Measurements from ENCODE around the gene YWHAH.
"Not testable (repeated sequence)": the region's sequence is repeated elsewhere in the genome, so short reads cannot be mapped to it uniquely, and the experiment has no call there.

YWHAH gene

DNA sequence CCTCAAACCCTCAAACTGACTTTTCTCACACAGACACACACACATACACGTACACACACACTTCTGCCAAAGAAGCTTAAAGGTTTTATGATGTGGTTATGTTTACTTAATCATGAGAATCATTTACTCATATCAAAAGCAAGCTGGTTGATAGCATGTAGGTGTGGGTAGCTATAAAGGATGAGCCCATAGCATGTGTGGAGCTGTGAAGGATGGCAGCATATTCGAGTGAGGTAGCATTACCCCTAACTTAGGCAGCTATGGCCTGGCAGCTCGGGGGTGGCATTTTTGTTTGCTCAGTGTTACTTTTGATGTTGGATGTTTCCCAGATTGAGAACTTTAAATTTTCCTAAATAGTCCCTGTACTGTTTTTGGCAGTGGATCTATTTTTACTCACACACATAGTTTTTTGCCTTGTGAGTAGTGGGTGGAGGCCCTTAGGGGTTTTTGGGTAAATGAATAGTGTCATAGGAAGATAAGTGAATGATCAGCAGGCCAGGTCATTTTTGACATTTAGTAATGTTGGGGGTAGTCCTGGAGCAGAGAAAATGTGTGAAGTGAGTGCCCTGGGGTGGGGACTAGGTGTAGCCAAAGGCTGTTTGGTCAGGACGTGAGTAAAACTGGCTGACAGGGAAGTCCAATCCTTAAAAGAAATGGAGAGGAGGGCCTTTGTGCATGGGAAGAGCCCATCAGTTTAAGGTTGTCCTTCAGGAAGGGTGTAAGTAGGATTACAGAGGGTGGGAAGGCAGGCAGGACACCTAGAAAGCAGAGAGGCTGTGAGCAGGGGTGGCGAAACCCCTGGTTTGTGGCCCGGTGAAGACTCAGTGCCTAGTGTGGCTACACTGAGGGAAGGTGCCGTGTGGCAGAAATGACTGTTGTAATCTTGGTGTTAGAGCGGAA is 7.1 kb downstream of the YWHAH start:
- DNase-seq, result no peak

DNA sequence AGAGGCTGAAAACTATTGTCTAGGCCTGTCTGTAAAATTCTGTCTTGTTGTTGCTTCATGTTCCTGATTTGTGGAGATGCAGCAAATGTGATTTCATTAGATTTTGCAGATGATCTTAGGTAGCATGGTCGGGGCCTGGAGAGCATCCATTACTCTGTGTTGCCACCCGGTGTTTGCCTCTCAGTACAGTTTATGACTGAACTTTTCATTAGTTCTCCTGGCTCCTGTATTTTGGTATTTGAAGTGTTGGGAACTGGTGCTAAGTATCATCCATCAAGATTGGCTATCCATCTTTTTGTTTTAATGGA is 7.7 kb downstream of the YWHAH start:
- DNase-seq, result no peak

- DNase-seq, result no peak
Measured at GRCh38 chr22:31952472-31952871, 8.1 kb downstream of the YWHAH start.

DNA sequence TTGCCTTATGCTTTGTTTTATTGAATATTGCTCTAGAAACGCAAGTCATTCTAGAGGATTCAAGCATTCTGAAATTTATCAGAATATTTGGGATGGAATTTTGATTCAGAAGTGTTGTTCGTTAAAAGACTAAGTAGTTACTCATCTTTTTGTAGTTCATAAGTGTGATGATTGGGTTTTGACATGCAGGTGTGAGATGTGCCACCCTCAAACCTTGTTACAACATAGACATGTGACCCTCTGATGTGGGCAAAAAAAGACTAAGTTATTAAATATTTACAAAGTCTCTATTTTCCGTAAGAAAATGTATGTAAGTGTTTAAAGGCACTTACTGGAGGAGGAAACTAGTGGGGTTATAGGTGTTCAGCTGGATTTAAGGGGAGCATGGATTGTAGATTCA is 8.9 kb downstream of the YWHAH start:
- DNase-seq, result no peak

DNA sequence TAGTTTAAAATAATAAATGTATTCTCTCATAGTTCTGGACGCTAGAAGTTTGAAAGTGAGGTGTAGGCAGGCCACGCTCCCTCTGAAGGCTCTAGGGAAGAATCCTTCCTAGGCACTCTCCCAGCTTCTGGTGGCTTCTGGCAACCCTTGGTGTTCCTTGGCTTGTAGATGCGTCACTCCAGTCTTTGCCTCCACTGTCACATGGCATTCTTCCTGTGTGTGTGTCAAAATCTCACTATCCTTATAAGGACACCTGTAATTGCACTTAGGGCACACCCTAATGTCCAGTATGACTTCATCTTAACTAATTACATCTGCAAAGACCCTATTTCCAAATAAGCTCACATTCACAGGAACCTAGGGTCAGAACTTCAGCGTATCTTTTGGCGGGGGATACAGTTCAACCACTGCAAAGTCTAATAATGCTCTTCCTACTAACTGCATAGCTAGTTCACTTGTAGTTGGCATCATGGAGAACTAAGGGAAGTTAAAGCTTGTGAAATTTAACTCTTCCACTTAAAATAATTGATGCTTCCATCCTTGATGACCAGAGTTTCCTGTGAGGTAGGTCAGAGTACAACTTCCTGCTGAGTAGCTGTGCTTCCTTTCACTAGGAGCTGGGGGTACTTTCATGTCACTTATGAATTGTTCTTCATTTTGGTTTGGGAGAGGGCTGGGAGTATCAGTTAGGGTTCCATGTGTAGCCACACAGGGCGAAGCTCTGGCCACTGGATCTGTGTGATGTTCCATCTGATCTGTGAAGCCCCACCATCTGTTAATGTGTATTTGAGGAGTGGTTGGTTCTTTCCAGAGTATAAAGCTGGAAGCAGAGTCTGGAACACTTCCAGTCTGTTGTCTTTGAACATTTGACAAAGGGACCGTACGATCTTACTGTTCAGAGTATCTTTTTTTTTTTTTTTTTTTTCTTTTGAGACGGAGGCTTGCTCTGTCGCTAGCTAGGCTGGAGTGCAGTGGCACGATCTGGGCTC is 10.5 kb downstream of the YWHAH start:
- DNase-seq, result no peak

DNA sequence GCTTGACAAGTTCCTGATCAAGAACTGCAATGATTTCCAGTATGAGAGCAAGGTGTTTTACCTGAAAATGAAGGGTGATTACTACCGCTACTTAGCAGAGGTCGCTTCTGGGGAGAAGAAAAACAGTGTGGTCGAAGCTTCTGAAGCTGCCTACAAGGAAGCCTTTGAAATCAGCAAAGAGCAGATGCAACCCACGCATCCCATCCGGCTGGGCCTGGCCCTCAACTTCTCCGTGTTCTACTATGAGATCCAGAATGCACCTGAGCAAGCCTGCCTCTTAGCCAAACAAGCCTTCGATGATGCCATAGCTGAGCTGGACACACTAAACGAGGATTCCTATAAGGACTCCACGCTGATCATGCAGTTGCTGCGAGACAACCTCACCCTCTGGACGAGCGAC is 12.0 kb downstream of the YWHAH start:
- no peak for DNase-seq

DNA sequence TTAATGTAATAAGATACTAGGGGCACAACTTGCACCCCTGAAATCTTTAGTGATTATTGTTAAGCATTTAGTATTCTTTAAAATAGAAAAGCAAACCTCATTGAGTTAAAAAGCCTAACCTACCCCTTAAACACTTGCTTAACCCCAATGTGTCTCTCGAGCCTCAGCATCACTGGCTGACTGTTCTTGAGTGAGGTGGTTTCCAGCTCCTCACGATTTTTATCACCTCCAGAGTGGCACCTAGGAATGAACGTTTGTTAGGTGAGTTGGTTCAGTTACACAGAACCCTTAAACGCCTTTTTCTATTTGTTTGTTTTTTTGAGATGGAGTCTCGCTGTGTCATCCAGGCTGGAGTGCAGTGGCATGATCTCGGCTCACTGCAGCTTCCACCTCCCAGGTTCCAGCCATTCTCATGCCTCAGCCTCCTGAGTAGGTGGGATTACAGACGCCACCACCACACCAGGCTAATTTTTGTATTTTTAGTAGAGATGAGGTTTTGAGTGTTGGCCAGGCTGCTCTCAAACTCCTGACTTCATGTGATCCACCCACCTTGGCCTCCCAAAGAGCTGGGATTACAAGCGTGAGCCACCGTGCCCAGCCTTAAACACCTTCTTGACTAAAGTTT is 13.7 kb downstream of the YWHAH start:
- no peak for DNase-seq

DNA sequence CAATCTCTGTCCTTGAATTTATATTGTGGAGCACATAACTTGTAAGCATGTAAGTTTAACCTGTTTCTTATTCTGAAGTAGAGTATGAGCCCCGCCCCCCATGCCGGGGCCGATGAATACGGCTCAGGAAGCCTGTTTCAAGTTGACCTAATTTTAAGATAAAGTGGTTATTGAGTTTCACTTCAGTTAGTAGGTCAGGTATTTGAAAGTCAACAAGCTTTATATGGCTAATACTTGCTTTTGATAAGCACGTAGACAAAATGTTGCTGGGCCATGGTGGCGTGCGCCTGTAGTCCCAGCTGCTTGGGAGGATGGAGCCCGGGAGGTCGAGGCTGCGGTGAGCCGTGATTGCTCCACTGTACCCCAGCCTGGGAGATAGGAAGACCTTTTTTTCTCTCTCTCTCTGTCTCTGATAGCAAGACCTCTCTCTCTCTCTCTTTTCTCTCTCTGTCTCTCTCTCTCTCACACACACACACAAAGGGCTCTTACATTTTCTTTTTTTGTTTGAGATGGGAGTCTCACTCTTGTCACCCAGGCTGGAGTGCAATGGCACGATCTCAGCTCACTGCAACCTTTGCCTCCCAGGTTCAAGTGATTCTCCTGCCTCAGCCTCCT is 14.4 kb downstream of the YWHAH start:
- DNase-seq, result no peak

- no peak for DNase-seq
Measured at GRCh38 chr22:31960767-31961166, 16.4 kb downstream of the YWHAH start.

DNA sequence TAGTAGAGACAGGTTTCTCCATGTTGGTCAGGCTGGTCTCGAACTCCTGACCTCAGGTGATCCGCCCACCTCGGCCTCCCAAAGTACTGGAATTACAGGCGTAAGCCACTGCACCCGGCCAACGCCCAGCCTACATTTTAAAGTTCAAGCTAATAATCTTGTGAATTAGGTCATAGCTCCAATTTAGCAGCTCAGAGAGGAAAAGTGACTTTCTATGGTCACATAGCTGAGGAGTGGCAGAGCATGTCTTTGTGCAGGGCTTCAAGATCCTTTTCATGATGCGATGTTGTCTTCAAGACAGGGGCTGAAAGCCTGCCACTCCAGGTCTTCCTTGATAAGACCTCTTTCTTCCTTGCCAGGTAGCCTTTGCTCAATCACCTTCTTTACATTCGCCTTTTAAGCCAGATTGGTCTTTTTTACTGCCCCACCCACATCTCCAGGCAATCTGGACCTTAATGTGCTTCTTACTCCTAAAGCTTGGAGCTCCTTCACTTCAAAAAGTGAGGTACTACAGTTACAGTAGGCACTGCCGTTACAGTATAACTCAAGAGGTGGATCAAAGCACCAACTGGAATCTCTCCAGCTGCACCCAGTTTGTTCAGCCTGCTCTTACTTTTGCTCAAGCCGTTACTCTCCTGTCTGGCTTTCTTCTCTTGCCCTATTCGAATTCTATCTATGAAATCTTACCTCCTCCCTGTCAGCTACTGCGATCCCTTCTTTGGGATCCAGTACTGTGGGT is 18.2 kb downstream of the YWHAH start:
- DNase-seq, result no peak

DNA sequence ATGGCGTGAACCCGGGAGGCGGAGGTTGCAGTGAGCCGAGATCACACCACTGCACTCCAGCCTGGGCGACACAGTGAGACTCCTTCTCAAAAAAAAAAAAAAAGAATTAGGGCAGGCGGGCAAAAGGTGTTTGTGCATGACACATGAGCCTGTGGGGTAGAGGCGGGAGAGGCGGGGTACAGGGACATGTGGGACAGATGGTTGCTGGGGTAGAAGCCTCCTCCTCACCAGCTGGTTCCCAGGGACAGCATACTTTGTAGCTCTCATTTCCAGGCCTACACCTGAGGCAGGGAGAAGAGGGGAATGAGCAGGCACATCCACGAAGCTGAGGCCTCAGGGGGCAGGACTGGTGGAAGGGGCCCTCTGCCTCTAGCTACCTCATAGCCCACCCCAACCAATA is 23.7 kb downstream of the YWHAH start:
- no peak for DNase-seq

DNA sequence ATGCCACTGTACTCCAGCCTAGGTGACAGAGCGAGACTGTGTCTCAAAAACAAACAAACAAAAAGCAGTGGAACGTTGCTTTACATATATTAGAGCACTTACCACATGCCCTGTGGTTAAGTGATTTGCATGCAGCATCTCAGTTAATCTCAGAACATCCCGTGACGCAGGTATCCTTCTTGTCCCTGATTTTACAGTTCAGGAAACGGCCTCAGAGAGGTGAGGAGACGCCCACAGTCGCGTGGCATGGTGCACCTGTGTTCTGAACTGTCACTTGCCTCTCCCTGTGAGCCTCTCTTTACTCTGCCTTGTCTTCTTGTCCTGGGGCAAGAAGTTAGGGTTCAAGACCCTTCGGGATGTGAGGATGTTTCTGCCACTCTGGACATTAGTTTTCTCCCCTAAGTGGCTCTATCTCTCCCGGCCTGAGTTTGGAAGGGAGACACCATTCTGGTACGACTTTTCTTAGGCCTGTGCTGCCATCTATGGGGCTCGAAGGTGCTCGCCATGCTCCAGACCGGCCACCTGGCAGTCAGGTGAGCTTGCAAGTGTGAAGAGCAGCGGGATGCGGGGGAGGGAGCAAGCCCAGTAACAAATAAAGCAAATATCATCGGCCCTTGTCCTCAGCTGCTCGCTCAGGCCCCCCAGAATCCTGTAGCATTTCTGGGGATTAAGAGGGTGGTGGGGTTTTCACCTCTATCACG is 25.6 kb downstream of the YWHAH start:
- DNase-seq, result peak; percentile 51

DNA sequence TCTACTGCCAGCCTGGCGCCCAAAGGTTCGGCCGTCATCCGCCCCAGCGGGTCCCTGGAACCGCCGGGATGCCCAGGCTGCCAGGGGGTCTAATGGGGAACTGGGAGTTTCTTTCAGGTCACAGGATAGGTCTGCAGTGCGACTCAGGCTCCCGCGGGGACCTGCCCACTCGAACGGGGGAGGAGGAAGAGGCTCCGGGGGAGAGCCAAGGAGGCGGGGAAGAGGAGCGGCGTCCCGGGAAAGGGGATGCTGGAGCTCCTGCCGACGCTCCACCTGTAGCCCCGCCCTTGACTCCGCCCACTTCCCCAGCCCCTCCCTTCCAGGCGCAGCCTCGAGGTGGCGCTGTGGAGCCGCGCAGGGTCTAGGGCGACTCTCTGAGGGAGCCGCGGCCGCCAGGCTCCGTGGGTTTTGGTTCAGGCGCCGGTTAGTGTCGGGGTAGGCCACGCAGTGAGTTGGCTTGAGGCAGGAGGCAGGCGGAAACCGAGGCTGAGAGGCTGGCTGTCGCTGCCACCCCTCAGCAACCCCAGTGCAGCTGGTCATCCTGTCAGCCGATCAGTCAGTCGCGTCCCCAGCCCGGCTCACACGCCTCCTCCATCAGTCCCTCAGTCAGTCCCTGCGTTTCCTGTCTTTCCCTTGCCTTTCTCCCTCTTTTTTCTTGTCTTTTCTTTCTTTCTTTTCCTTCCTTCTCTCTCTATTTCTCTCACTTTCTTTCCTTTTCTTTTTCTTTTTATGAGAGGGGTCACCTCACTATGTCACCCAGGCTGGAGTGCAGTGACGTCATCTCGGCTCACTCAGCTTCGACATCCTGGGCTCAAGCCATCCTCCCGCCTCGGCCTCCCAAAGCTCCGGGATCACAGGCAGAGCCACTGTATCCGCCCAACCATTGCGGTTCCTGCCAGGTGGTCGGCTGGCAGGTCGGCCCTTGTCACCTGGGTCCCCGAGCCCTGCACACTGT is 26.4 kb downstream of the YWHAH start:
- peak; percentile 31 for DNase-seq

- DNase-seq, result no peak
Measured at GRCh38 chr22:31972180-31972579, 27.8 kb downstream of the YWHAH start.

DNA sequence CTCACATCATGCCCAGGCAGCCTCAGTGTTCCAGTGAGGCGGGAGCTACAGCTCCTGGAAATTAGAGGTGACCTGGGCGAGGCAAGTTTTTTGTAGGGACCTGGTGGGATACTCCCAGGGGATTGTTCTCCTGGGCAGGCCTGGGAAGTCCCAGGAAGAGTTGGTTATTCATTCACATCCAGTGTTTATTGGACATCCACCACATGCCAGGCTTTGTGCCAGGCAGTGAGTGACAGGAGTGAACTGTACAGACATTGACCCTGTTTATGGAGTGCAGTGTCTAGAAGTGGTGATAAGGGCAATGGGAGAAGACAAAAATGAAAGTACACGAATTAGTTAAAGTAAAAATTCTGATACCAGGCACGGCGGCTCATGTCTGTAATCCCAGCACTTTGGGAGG is 29.4 kb downstream of the YWHAH start:
- no peak for DNase-seq

DNA sequence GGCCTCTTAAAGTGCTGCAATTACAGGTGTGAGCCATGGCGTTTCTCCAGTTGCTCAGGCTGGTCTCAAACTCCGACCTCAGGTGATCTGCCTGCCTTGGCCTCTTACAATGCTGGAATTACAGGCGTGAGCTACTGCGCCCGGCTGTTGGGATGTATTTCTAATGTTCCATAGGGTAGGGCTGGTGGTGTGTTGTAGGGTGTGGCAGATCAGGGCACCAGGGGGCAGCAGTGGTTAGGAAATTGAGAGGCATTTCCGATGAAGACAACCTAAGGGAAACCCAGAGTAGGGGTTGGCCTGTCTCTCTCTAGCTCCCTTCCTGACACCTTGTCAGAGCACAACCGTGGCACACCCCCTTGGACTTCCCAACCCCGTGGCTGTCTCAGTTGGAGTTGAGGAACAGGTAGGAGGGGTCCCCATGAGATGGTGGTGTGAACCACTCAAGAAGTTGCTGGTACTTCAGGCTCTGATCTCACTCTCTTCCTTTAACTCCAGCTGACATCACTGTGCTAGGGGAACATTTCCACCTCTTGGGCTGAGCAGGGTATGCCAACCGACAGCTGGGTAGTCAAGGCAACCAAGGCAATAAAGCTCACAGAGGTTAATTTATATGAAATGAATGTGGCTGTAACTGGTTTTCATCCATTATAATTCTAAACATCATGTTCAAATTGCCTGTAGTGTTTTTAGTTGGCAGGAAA is 33.0 kb downstream of the YWHAH start:
- peak; percentile 29 for DNase-seq

DNA sequence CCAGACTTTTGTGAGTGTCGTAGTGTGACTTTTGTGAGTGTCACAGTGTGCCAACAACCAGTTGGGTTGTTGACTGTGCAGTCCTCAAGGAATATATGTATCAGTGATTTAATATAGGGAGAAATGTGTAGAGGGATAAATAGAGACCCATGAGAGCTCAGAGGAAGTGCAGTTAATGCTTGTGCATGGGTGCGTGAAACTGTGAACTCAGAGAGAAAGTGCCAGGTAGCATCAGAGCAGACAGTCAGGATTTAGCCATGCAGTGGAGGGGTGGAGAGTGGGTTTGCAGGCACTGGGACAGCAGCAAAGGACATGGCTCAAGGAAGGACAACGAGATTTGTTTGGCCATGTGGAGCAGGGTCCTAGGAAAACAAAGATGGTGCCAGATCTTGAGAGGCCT is 33.6 kb downstream of the YWHAH start:
- no peak for DNase-seq

DNA sequence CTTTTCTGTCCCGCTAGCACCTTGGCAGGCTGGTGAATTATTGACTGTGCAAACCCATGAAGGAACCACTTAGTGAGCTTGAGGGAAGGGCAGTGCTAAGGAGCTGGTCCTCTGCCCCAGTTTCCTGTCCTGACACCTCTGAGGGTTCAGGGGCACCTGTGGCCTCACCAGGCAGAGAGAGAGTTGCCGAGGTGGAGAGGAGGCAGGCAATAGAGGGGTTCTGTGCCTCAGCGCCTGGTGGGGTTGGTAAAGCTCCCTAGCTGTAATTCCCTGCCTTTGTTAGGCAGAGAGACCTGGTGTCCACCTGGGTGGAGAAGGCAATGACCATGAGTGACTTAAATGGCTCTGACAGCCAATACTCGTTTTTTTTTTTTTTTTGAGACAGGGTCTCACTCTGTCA is 36.3 kb downstream of the YWHAH start:
- no peak for DNase-seq

DNA sequence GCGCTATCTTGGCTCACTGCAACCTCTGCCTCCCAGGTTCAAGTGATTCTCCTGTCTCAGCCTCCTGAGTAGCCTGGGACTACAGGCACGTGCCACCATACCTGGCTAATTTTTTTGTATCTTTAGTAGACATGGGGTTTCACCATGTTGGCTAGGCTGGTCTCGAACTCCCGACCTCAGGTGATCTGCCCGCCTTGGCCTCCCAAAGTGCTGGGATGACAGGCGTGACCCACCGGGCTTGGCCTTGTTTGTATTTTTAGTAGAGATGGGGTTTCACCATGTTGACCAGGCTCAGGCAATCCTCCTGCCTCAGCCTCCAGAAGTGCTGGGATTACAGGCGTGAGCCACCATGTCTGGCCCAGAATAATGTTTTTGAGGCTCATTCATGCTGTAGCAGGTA is 37.6 kb downstream of the YWHAH start:
- not testable (repeated sequence) for DNase-seq
